ENCODE data around the gene CNOT11.
"Not testable (repeated sequence)": the region's sequence is repeated elsewhere in the genome, so short reads cannot be mapped to it uniquely, and the experiment has no call there.

The CNOT11 gene

GRCh38 chr2:101248756-101249155 lies 3.9 kb upstream of the CNOT11 start:
- not testable (repeated sequence) for DNase-seq

- no peak for DNase-seq
Observed at GRCh38 chr2:101249826-101250225, 2.9 kb upstream of the CNOT11 start.

- not testable (repeated sequence) for DNase-seq
Observed at GRCh38 chr2:101251246-101251781, 1.4 kb upstream of the CNOT11 start.

GRCh38 chr2:101251844-101252407 lies 760 bp upstream of the CNOT11 start:
- DNase-seq, result peak; percentile 57

- DNase-seq, result peak; percentile 84
Observed at GRCh38 chr2:101253013-101253702, 472 bp downstream of the CNOT11 start.

GRCh38 chr2:101253703-101254450 lies 1.2 kb downstream of the CNOT11 start:
- DNase-seq, result peak; percentile 42

GRCh38 chr2:101255501-101255900 lies 2.8 kb downstream of the CNOT11 start:
- DNase-seq, result no peak

- no peak for DNase-seq
Observed at GRCh38 chr2:101256316-101256715, 3.6 kb downstream of the CNOT11 start.

- no peak for DNase-seq
Observed at GRCh38 chr2:101258804-101259203, 6.1 kb downstream of the CNOT11 start.

- DNase-seq, result no peak
Observed at GRCh38 chr2:101262142-101262541, 9.5 kb downstream of the CNOT11 start.

GRCh38 chr2:101263377-101263800 lies 10.7 kb downstream of the CNOT11 start:
- DNase-seq, result no peak

- no peak for DNase-seq
Observed at GRCh38 chr2:101264360-101264939, 11.8 kb downstream of the CNOT11 start.

GRCh38 chr2:101265893-101266499 lies 13.3 kb downstream of the CNOT11 start:
- no peak for DNase-seq

- DNase-seq, result no peak
Observed at GRCh38 chr2:101267671-101268656, 15.3 kb downstream of the CNOT11 start.

GRCh38 chr2:101270700-101271259 lies 18.1 kb downstream of the CNOT11 start:
- DNase-seq, result no peak

GRCh38 chr2:101272045-101272784 lies 19.5 kb downstream of the CNOT11 start:
- peak; percentile 34 for DNase-seq

- no peak for DNase-seq
Observed at GRCh38 chr2:101273056-101273455, 20.4 kb downstream of the CNOT11 start.

- no peak for DNase-seq
Observed at GRCh38 chr2:101274142-101274541, 21.5 kb downstream of the CNOT11 start.

GRCh38 chr2:101277111-101277510 lies 24.4 kb downstream of the CNOT11 start:
- no peak for DNase-seq

GRCh38 chr2:101278925-101279324 lies 26.2 kb downstream of the CNOT11 start:
- no peak for DNase-seq

- no peak for DNase-seq
Observed at GRCh38 chr2:101281482-101281881, 28.8 kb downstream of the CNOT11 start.

Data from CD4-positive, alpha-beta T cell treated with Interleukin-17A for 1 hour (primary cell).